ENCODE data around the gene RIPK4. TPM values are rescaled to one million over a fixed set of nuclear protein-coding genes. Genes with fewer than 3 reads are reported as not detected.
"Not testable (repeated sequence)": the region's sequence is repeated elsewhere in the genome, so short reads cannot be mapped to it uniquely, and the experiment has no call there.

The RIPK4 gene
- total RNA-seq, 5 donors from 2014 or later (not counting 1 experiment from before 2014, with no cell fraction given) = 0.30 to 2.1 (median 0.63) TPM

DNA sequence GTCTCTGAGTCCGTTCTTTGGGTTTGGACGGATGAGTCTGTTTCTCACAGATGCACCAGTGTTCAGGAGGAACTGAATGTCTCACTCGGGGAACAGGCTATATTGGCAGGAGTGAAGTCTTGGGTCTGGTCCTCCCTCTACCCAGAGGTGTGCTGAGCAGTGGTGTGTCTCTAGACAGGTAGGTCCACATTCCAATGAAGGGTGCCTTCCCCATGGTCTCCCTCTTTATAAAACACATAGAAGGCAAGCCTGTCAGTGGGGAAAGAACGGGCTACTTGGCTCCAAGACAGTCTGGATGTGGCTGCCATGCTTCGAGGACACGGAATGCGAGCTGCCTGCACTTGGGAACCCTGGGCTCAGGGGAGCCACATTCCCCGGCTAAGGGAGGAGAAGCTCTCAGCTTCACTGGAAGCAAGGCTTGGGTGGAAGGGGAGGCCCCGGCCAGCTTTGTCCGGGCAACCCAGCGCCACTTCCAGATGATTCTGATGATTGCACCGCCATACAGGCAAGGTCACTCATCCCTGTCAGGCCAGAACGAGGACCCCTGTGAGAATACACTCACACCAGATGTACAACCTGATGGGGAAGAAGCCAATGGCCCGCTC lies 29.7 kb upstream of the RIPK4 start:
- Histone ChIP-seq H3K9me3 (no peaks in the 10 kb centered on the region), H3K4me1 (ENCODE audit: control insufficient read depth in 1 of 2, extremely low read depth in 1 of 2, insufficient read depth in 2 of 2, low read length in 2 of 2) (no peaks in the 10 kb centered on the region), H3K27ac (ENCODE audit: low read length) (no peak overlapping the region), H3K4me3 (ENCODE audit: control insufficient read depth in 1 of 2, extremely low read depth in 1 of 2, low read length in 1 of 2) (no peak overlapping the region), H3K36me3 (ENCODE audit: control insufficient read depth in 2 of 2, extremely low read depth in 1 of 2, insufficient read depth in 1 of 2, low read length in 1 of 2) (peaks cover 15 to 27% of the 10 kb centered on the region in 2 donors), H3K27me3 (replicated peaks in 1 of 2; ENCODE audit: control insufficient read depth in 2 of 2, extremely low read depth in 1 of 2, insufficient read depth in 2 of 2, low read length in 1 of 2) (peaks cover 0 to 6% of the 10 kb centered on the region in 2 experiments)
- CTCF ChIA-PET = no interaction called here
- ATAC-seq (replicated peaks in 1 of 4) (no peak), DNase-seq (no peak)
- Mint-ChIP-seq H3K9me3 (peaks cover 0 to 18% (median 14%) of the 10 kb centered on the region in 3 donors), H3K4me3 (no peak overlapping the region), H3K36me3 (peaks cover 22% of the 10 kb centered on the region), H3K27me3 (peaks cover 2 to 5% of the 10 kb centered on the region in 2 donors), H3K4me1 (no peaks in the 10 kb centered on the region), H3K27ac (no peak overlapping the region)
- WGBS (ENCODE audit: insufficient coverage) = 97% methylated on average over 7 of the region's 14 CpGs
- POLR2A ChIA-PET = no interaction called here

DNA sequence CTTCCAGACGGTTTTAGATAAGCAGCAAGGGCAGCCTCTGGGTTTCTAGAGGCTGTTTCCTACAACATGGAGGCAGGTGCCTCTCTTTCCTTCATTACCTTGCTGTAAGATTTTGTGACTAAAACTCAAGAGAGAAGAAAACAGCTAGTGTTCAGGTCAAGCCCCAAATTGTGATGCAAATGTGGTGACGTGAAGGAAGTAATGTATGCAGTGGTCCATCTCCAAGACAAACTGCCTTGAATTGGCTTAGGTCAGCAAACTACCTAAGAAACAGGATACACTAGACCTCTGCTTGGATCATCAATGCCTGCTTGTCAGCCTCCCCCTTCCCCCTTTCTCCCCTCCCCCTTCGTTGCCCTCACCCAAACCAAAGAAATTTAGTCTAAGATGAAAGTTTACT lies 28.9 kb upstream of the RIPK4 start:
- Mint-ChIP-seq H3K36me3 (peaks cover 16% of the 10 kb centered on the region), H3K9me3 (peaks cover 4 to 18% (median 17%) of the 10 kb centered on the region in 3 donors), H3K4me1 (no peaks in the 10 kb centered on the region), H3K27ac (no peak overlapping the region), H3K4me3 (no peak overlapping the region), H3K27me3 (peaks cover 5 to 8% of the 10 kb centered on the region in 2 donors)
- ATAC-seq (replicated peaks in 1 of 4) (no peak), DNase-seq (no peak)
- no peaks in the 10 kb centered on the region for H3K9me3 ChIP-seq
- no peak overlapping the region for H3K4me3 ChIP-seq (ENCODE audit: control insufficient read depth in 1 of 2, extremely low read depth in 1 of 2, low read length in 1 of 2)
- H3K4me1 ChIP-seq (ENCODE audit: control insufficient read depth in 1 of 2, extremely low read depth in 1 of 2, insufficient read depth in 2 of 2, low read length in 2 of 2) = no peaks in the 10 kb centered on the region
- H3K27ac ChIP-seq (ENCODE audit: low read length) = no peak overlapping the region
- ChIA-PET CTCF (no interaction called here), POLR2A (no interaction called here)
- WGBS (ENCODE audit: insufficient coverage) = 91% methylated on average over 1 of the region's 3 CpGs
- peaks cover 7 to 18% of the 10 kb centered on the region in 2 donors for H3K36me3 ChIP-seq (ENCODE audit: control insufficient read depth in 2 of 2, extremely low read depth in 1 of 2, insufficient read depth in 1 of 2, low read length in 1 of 2)
- peaks cover 0 to 6% of the 10 kb centered on the region in 2 experiments for H3K27me3 ChIP-seq (replicated peaks in 1 of 2; ENCODE audit: control insufficient read depth in 2 of 2, extremely low read depth in 1 of 2, insufficient read depth in 2 of 2, low read length in 1 of 2)

DNA sequence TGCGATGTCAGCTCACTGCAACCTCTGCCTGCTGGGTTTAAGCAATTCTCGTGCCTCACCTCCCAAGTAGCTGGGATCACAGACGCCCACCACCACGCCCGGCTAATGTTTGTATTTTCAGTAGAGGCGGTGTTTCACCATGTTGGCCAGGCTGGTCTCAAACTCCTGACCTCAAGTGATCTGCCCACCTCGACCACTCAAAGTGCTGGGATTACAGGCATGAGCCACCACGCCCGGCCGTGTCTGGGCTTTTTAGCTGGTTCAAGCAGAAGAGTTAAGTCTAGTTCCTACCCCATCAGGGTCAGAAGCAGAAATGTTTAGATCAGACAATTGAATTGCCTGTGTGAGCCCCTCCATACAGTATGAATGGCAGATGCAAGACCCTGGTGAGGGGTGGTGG lies 27.7 kb upstream of the RIPK4 start:
- CTCF ChIA-PET = no interaction called here
- Mint-ChIP-seq H3K4me1 (no peaks in the 10 kb centered on the region), H3K36me3 (peaks cover 9% of the 10 kb centered on the region), H3K27ac (no peak overlapping the region), H3K9me3 (peaks cover 4 to 18% (median 17%) of the 10 kb centered on the region in 3 donors), H3K27me3 (peaks cover 8 to 11% of the 10 kb centered on the region in 2 donors), H3K4me3 (no peak overlapping the region)
- H3K4me3 ChIP-seq (ENCODE audit: control insufficient read depth in 1 of 2, extremely low read depth in 1 of 2, low read length in 1 of 2) = no peak overlapping the region
- no peak overlapping the region for H3K27ac ChIP-seq (ENCODE audit: low read length)
- DNase-seq (no peak), ATAC-seq (replicated peaks in 1 of 4) (no peak)
- peaks cover 7% of the 10 kb centered on the region in 2 donors for H3K36me3 ChIP-seq (ENCODE audit: control insufficient read depth in 2 of 2, extremely low read depth in 1 of 2, insufficient read depth in 1 of 2, low read length in 1 of 2)
- H3K4me1 ChIP-seq (ENCODE audit: control insufficient read depth in 1 of 2, extremely low read depth in 1 of 2, insufficient read depth in 2 of 2, low read length in 2 of 2) = no peaks in the 10 kb centered on the region
- H3K27me3 ChIP-seq (replicated peaks in 1 of 2; ENCODE audit: control insufficient read depth in 2 of 2, extremely low read depth in 1 of 2, insufficient read depth in 2 of 2, low read length in 1 of 2) = peaks cover 0 to 9% of the 10 kb centered on the region in 2 experiments
- 97% methylated on average over 10 of the region's 10 CpGs for WGBS (ENCODE audit: insufficient coverage)
- POLR2A ChIA-PET = no interaction called here
- no peaks in the 10 kb centered on the region for H3K9me3 ChIP-seq

DNA sequence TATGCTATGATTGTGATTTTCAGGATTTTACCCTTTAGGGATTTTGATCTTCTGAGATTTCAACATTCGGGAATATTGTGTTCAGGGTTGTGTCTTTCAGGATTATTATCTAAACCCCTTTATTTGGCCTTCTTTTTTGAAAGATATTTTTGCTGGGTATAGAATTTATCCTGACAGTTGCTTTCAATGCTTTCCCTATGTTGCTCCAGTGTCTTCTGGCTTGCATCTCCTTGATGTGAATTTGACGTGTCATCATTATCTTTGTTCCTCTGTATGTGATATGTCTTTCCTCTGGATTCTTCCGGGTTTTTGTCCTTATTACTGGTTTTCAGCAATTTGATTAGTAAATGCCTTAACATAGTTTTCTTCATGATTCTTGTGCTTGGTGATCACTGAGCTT lies 25.9 kb upstream of the RIPK4 start:
- Histone ChIP-seq H3K9me3 (no peaks in the 10 kb centered on the region), H3K27ac (ENCODE audit: low read length) (no peak overlapping the region), H3K36me3 (ENCODE audit: control insufficient read depth in 2 of 2, extremely low read depth in 1 of 2, insufficient read depth in 1 of 2, low read length in 1 of 2) (peaks cover 0 to 4% of the 10 kb centered on the region in 2 donors), H3K4me1 (ENCODE audit: control insufficient read depth in 1 of 2, extremely low read depth in 1 of 2, insufficient read depth in 2 of 2, low read length in 2 of 2) (no peaks in the 10 kb centered on the region), H3K4me3 (ENCODE audit: control insufficient read depth in 1 of 2, extremely low read depth in 1 of 2, low read length in 1 of 2) (no peak overlapping the region), H3K27me3 (replicated peaks in 1 of 2; ENCODE audit: control insufficient read depth in 2 of 2, extremely low read depth in 1 of 2, insufficient read depth in 2 of 2, low read length in 1 of 2) (peaks cover 0 to 9% of the 10 kb centered on the region in 2 experiments)
- ChIA-PET CTCF (no interaction called here), POLR2A (no interaction called here)
- no peak for DNase-seq
- no peaks in the 10 kb centered on the region for H3K4me1 Mint-ChIP-seq
- no peak for ATAC-seq (replicated peaks in 1 of 4)
- H3K9me3 Mint-ChIP-seq = peaks cover 4 to 18% (median 17%) of the 10 kb centered on the region in 3 donors
- H3K4me3 Mint-ChIP-seq = no peak overlapping the region
- no peak overlapping the region for H3K27ac Mint-ChIP-seq
- no peaks in the 10 kb centered on the region for H3K36me3 Mint-ChIP-seq
- no CpG with 5 or more reads among the region's 3 CpGs for WGBS (ENCODE audit: insufficient coverage)
- H3K27me3 Mint-ChIP-seq = peaks cover 8 to 18% of the 10 kb centered on the region in 2 donors

DNA sequence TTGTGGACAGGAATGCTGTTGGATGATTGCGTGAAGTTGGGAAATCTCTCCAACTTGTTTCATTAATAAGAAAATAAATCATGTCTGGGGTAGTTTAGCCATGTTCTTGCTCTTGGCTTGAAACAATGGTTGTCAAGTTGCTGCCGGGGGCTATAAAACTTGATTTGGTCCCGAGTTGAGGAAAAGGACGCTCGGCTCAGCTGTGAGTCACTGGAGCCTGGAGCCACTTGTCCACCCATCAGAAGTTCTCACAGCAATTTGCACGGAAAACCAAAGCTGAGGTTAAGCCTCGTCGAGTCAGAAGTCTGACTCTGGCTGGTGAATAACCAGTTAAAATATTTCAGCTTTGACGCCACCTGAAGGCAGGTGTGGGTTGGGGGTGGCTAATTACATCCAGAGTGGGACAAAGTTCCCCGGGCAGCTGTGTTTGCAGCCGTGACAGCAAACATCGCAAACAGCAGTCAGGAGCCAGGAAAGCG lies 19.7 kb upstream of the RIPK4 start:
- peaks cover 0 to 4% (median 3%) of the 10 kb centered on the region in 3 donors for H3K9me3 Mint-ChIP-seq
- ChIA-PET CTCF (interaction anchor here (0.6 to 0.8 kb wide), 4 partner anchors 20 to 757 kb away, joined by 3 to 5 read pairs (median 3); partner anchors contain the start of gene RIPK4 (in 1 of the 2)), POLR2A (interaction anchor here in 1 of 2 donors (0.7 kb wide), 1 partner anchor 78 kb away, joined by 4 read pairs; no protein-coding TSS in a partner anchor)
- H3K4me1 Mint-ChIP-seq = peaks cover 3 to 11% (median 8%) of the 10 kb centered on the region in 3 donors
- no peak overlapping the region for H3K27ac Mint-ChIP-seq
- no peak for DNase-seq
- H3K27me3 Mint-ChIP-seq = peaks cover 18 to 52% of the 10 kb centered on the region in 2 donors
- H3K4me1 ChIP-seq (ENCODE audit: control insufficient read depth in 1 of 2, extremely low read depth in 1 of 2, insufficient read depth in 2 of 2, low read length in 2 of 2) = peaks cover 0 to 5% of the 10 kb centered on the region in 2 experiments
- peaks cover 0 to 42% of the 10 kb centered on the region in 2 experiments for H3K27me3 ChIP-seq (replicated peaks in 1 of 2; ENCODE audit: control insufficient read depth in 2 of 2, extremely low read depth in 1 of 2, insufficient read depth in 2 of 2, low read length in 1 of 2)
- no peaks in the 10 kb centered on the region for H3K9me3 ChIP-seq
- no peak overlapping the region for H3K4me3 ChIP-seq (ENCODE audit: control insufficient read depth in 1 of 2, extremely low read depth in 1 of 2, low read length in 1 of 2)
- no peaks in the 10 kb centered on the region for H3K36me3 ChIP-seq (ENCODE audit: control insufficient read depth in 2 of 2, extremely low read depth in 1 of 2, insufficient read depth in 1 of 2, low read length in 1 of 2)
- H3K4me3 Mint-ChIP-seq = no peak overlapping the region
- 89% methylated on average over 9 of the region's 13 CpGs for WGBS (ENCODE audit: insufficient coverage)
- no peak overlapping the region for H3K27ac ChIP-seq (ENCODE audit: low read length)
- ATAC-seq (replicated peaks in 1 of 4) = no peak
- no peaks in the 10 kb centered on the region for H3K36me3 Mint-ChIP-seq

DNA sequence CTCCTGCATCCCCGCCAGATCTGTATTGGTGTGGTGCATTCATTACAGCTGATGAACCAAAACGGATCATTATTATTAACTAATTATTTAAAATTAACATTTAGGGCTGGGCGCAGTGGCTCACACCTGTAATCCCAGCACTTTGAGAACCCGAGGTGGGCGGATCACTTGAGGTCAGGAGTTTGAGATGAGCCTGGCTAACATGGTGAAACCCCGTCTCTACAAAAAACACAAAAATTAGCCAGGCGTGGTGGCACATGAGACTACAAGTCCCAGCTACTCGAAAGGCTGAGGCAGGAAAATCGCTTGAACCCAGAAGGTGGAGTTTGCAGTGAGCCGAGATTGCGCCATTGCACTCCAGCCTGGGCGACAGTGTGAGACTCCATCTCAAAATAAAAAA lies 18.4 kb upstream of the RIPK4 start:
- H3K4me3 Mint-ChIP-seq; H3K4me1 ChIP-seq (ENCODE audit: control insufficient read depth in 1 of 2, extremely low read depth in 1 of 2, insufficient read depth in 2 of 2, low read length in 2 of 2); H3K9me3 ChIP-seq; H3K27ac Mint-ChIP-seq; H3K27ac ChIP-seq (ENCODE audit: low read length); H3K36me3 Mint-ChIP-seq; H3K4me3 ChIP-seq (ENCODE audit: control insufficient read depth in 1 of 2, extremely low read depth in 1 of 2, low read length in 1 of 2); H3K9me3 Mint-ChIP-seq; DNase-seq; ATAC-seq (replicated peaks in 1 of 4); H3K36me3 ChIP-seq (ENCODE audit: control insufficient read depth in 2 of 2, extremely low read depth in 1 of 2, insufficient read depth in 1 of 2, low read length in 1 of 2); POLR2A ChIA-PET; CTCF ChIA-PET: not testable (repeated sequence)
- 85% methylated on average over 3 of the region's 12 CpGs for WGBS (ENCODE audit: insufficient coverage)
- peaks cover 0 to 46% of the 10 kb centered on the region in 2 experiments for H3K27me3 ChIP-seq (replicated peaks in 1 of 2; ENCODE audit: control insufficient read depth in 2 of 2, extremely low read depth in 1 of 2, insufficient read depth in 2 of 2, low read length in 1 of 2)
- Mint-ChIP-seq H3K27me3 (peaks cover 25 to 60% of the 10 kb centered on the region in 2 donors), H3K4me1 (peaks cover 3 to 11% (median 8%) of the 10 kb centered on the region in 3 donors)

Measured in T-cell (primary cell).